RWPE1 (cell line): ENCODE data around the gene PDGFB.
A peak's percentile ranks its signal among the peaks of the same experiment; 100 is the strongest.

Experiments
- CTCF ChIA-PET: fragments of 350-600 bp; sonication (Branson Sonifier 250); formaldehyde crosslinking; extraction: SDS; loops from one replicate; lab custom pipeline; 2021; lab: Yijun Ruan, JAX
- POLR2A ChIA-PET: fragments of 400-600 bp; formaldehyde crosslinking; extraction: SDS; loops from one replicate; lab custom pipeline; 2020; ENCODE audit warnings: antibody characterized with exemption; ENCODE audit not compliant: low non-redundant PET; lab: Yijun Ruan, JAX
- DNase-seq: peaks from one replicate; pipeline ENCODE4 v3.0.0; 2012; ENCODE audit warnings: low spot score
- H3K27ac ChIP-seq: fragments of 450-650 bp; 2 replicates; pipeline ENCODE4 v1.5.1; 2017
- TF ChIP-seq, protein P1 (sequence below): fragments of 450-650 bp; conservative IDR thresholded peaks from 2 replicates; pipeline ENCODE4 v1.5.1; 2017; ENCODE audit warnings: low read depth, mild to moderate bottlenecking

The PDGFB gene

DNA sequence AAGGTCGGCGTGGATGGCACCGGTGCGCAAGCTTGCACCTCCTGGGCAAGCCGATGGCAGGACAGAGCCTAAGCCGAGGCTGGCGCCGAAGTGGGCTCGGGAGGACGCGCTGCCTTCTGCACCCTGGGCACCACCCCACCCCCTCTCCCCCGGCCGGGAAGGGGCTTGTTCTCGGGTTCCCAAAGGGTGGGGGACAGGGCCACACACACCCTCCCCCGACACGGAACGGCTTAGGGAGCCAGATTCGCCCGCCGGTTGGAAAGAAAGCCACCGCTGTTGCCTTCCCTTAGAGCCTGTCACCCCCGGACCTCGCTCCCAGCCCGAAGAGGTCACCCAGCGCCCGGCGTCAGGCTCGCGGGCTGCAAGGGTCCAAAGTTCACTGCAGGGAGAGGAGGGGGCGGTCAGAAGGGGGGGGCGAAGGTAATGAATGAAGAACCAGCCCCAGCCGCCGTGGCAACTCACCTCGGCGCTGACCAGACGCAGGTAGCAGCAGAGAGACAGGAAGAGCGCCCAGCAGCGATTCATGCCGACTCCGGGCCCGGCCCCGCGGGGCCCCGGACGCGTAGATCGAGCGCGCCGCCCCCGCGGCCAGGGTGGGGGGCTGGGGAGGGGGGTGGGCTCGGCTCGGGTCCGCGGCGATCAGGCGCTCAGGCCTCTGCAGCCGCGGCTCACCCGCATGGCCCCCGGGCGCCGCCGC is 1.2 kb downstream of the PDGFB start:
- ChIA-PET CTCF (interaction anchor here (0.6 to 1.2 kb wide), 2 partner anchors 49 to 66 kb away, joined by 3 to 5 read pairs; no protein-coding TSS in a partner anchor), POLR2A (no interaction called here)
- TF ChIP-seq, protein P1, sequence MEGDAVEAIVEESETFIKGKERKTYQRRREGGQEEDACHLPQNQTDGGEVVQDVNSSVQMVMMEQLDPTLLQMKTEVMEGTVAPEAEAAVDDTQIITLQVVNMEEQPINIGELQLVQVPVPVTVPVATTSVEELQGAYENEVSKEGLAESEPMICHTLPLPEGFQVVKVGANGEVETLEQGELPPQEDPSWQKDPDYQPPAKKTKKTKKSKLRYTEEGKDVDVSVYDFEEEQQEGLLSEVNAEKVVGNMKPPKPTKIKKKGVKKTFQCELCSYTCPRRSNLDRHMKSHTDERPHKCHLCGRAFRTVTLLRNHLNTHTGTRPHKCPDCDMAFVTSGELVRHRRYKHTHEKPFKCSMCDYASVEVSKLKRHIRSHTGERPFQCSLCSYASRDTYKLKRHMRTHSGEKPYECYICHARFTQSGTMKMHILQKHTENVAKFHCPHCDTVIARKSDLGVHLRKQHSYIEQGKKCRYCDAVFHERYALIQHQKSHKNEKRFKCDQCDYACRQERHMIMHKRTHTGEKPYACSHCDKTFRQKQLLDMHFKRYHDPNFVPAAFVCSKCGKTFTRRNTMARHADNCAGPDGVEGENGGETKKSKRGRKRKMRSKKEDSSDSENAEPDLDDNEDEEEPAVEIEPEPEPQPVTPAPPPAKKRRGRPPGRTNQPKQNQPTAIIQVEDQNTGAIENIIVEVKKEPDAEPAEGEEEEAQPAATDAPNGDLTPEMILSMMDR = no peak

DNA sequence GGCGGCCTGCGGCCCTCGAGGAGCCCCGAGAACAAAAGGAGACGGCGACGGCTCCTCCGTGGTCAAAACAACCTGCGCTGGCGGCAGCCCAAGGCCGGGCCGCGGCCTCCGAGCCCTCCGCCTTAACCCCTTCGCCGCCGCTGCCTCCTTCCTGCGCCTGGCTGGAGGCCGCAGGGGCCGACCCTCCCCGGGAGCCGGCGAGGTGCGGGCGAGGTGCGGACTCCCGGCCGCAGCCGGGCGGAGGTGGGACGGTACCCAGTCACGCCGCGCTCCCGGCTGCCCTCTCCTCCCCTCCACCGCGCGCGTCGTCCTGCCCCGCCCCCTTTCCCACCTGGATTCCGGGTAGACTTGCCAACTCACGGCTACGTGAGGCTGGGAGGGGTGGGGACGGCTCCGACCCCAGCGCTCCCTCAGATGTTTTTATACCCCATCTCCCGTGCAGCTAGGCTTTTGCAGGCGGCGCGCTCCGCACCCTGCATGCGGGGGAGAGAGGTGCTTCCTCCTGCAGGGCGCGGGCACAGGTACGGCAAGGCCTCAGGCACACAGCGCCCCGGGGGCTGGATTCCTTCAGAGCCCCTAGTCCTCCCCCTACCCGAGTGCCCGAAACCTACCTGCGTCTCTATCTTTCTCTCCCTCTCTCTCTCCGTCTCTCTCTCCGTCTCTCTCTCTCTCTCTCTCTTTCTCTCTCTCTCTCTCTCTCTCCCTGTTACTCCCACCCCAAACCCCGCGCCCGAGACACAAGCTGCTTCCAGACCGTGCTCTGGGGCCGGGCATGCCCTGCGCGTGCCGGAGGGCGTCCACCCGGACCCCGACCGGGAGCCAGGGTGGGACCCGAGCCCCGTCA is 2.0 kb downstream of the PDGFB start:
- H3K27ac ChIP-seq = peak overlapping the region; percentile 90
- TF ChIP-seq, protein P1 = no peak
- DNase-seq = peak; percentile 45
- ChIA-PET CTCF (interaction anchor here (0.6 kb wide), 1 partner anchor 103 kb away, joined by 4 read pairs; no protein-coding TSS in a partner anchor), POLR2A (no interaction called here)

More for the DNA sequence above, 1.2 kb downstream of the PDGFB start:
- peak; percentile 33 for DNase-seq
- H3K27ac ChIP-seq = peak overlapping the region; percentile 90

DNA sequence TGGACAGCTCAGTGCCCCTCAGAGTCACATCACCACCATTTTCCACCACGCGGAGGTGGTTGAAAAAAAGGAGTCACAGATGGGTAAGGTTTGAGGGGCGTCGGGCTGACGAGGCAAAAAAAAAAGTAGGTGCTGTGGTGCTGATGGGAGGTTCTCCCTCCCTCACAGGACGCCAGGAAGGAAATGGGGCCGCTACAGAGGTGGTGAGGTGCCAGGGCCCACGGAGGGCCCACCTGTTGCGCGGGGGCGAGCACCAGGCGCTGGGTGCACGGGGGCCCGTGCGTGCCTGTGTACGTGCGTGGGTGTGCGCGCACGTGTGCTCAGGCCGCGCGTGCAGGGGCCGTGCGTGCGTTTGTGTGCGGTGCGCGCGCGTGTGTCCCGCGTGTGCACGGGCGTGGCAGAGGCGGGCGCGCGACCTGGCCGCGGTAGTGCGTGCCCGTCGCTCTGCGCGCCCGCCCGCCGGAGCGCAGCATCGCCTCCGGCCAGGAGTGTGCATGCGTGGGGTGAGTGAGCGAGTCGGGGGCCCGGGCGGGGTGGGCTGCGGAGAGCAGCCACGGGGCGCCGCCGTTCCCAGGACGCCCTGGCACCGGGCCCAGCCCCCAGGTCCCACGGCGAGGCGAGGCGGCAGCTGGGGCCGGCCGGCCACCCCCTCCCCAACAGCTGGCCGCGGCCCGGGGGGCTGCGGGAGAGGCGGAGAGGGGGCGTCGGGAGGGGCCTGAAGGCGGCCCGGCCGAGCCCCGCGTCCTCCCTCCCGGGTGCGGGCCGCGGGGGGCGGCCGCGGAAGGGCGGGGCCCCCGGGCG is 2.8 kb downstream of the PDGFB start:
- peak overlapping the region; percentile 90 for H3K27ac ChIP-seq
- TF ChIP-seq, protein P1 = no peak
- DNase-seq = no peak
- ChIA-PET CTCF (interaction anchor here (0.6 to 0.7 kb wide), 2 partner anchors 12 to 104 kb away, joined by 4 to 5 read pairs; no protein-coding TSS in a partner anchor), POLR2A (interaction anchor here (0.5 kb wide), 1 partner anchor 61 kb away, joined by 4 read pairs; no protein-coding TSS in a partner anchor)

DNA sequence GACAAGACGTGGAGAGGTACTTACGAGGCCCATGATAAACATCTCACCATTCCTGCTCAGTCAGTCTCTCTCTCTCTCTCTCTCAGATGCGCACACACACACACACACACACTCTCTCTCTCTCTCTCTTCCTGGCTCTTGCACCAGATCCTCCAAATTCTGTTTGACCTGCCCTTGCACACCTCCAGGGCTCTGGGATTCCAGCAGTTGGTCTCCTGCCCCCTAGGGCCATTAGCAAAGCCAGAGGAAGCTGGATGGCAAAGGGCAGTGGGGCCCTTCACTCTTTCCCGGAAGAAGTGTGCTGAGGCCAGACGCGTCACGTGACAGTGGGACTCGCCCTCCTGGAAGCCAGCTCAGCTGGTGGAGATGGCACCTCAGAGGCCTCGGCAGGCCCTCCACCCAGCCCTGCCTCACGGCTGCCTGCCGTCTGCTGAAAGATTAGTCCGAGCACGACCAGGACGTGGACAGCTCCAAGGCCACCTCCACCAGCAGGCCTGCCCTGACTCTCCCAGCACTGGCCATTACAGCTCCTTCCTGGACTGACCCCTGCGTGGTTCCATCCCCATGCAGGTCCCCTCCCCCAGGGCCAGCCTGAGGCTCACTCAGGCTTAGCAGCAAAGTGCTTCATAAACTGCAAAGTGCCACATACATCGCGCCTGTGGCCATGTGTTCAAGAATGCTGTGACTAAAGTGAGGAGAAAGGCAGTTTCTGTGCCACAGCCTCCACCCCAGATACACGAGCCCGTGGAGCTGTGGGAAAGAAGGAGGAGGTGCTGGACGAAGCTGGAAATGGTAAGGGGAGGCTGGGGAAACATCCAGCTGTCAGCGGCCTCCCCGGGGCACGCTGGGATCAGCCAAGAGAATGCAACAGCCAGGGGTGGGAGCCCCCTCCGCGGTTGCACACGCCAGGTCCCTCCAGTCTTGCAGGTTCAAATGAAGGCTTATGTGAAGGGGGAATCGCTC is 3.7 kb downstream of the PDGFB start:
- DNase-seq = peak; percentile 55
- CTCF ChIA-PET = interaction anchor here (0.7 kb wide), 1 partner anchor 11 kb away, joined by 5 read pairs; no protein-coding TSS in a partner anchor
- TF ChIP-seq, protein P1 = no peak
- peak overlapping the region; percentile 90 for H3K27ac ChIP-seq
- POLR2A ChIA-PET = interaction anchor here (0.5 kb wide), 1 partner anchor 62 kb away, joined by 4 read pairs; no protein-coding TSS in a partner anchor

DNA sequence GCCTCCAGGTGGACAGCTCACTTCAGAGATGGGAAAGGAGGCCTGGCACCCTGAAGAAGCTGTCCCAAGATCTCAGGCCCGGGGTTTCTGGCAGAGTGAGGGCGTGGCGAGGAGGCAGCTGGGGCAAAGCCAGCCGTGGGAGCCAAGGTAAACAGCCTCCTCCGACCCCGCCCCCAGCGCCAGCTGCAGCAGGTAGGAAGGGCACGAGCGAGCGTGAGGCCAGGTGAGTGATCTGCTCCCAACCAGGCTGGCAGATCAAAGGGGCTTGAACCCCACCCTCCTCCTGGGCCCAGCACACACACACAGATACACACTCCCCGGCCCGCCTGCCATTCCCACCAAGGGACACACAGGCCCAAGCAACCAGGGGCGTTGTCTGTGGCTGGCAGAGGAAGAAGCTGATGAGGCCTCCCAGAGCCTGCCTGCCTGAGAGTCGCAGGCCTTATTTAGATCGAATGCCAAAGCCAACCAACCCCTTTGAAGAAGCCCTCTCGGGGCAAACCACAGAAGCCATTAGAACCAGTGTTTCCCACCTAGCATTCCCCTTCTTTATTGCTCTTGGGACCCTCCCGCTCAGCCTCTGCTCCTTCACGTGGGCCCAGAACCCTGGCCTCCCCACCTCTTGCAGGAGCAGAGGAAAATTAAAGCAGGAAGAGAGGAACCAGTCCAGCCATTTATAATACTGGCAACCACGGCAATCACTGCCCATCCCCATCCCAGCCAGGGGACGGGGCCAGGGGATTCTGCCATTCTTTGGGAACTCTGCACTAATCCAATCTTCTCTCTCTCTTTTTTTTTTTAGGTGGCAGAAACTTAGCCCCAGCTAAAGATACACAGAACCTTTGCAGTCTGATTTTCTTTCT is 5.0 kb downstream of the PDGFB start:
- DNase-seq = peak; percentile 56
- ChIA-PET POLR2A (interaction anchor here (0.5 kb wide), 1 partner anchor 27 kb away, joined by 7 read pairs; no protein-coding TSS in a partner anchor), CTCF (interaction anchor here (0.9 kb wide), 2 partner anchors 69 to 71 kb away, joined by 3 to 5 read pairs; no protein-coding TSS in a partner anchor)
- H3K27ac ChIP-seq = peak overlapping the region; percentile 90
- TF ChIP-seq, protein P1 = no peak
